SU-DHL-6 (cell line): Measurements from ENCODE around the gene EED.

Source experiments
- H2AFZ ChIP-seq: fragments of 200-600 bp; sonication (generic); 2 replicates; pipeline ENCODE4 v1.6.1; 2014; ENCODE audit warnings: low read depth, mild to moderate bottlenecking, moderate library complexity, mixed read lengths, antibody characterized with exemption, low read length; ENCODE audit not compliant: severe bottlenecking
- H3F3A ChIP-seq: fragments of 200-600 bp; shearing (Covaris generic); 2 replicates; pipeline ENCODE4 v1.6.0; 2016; ENCODE audit warnings: antibody characterized with exemption, mild to moderate bottlenecking; ENCODE audit not compliant: insufficient read depth
- H3K27ac ChIP-seq: fragments of 200-600 bp; sonication (generic); 2 replicates; pipeline ENCODE4 v1.5.1; 2016; ENCODE audit warnings: low read depth, mild to moderate bottlenecking, low read length, moderate library complexity, mixed read lengths
- H3K27me3 ChIP-seq: fragments of 200-600 bp; sonication (generic), shearing (Covaris generic); 2 replicates; pipeline ENCODE4 v1.6.0; 2014; ENCODE audit warnings: mild to moderate bottlenecking, low read length
- H3K36me3 ChIP-seq: fragments of 200-600 bp; sonication (generic); 2 replicates; pipeline ENCODE4 v1.6.1; 2014; ENCODE audit warnings: mild to moderate bottlenecking, low read length, mixed read lengths
- H3K4me2 ChIP-seq: fragments of 300-600, 200-600 bp; shearing (Covaris generic), sonication (generic); 2 replicates; pipeline ENCODE4 v1.6.0; 2014; ENCODE audit warnings: low read length, low read depth, mild to moderate bottlenecking; ENCODE audit not compliant: poor library complexity, severe bottlenecking
- H3K4me3 ChIP-seq: fragments of 200-600 bp; sonication (generic); 2 replicates; pipeline ENCODE4 v1.5.1; 2014; ENCODE audit warnings: antibody characterized with exemption, low read length, mild to moderate bottlenecking, mixed read lengths; ENCODE audit not compliant: insufficient read depth, poor library complexity, severe bottlenecking
- H3K79me2 ChIP-seq: fragments of 200-600 bp; sonication (generic); 2 replicates; pipeline ENCODE4 v1.6.1; 2014; ENCODE audit warnings: mild to moderate bottlenecking, low read length, moderate library complexity; ENCODE audit not compliant: insufficient read depth
- H3K9ac ChIP-seq: fragments of 200-600 bp; sonication (generic); 2 replicates; pipeline ENCODE4 v1.7.0; 2014; ENCODE audit warnings: mild to moderate bottlenecking, low read length
- H3K9me2 ChIP-seq: fragments of 200-600 bp; sonication (generic); replicated peaks from 2 replicates; pipeline ENCODE4 v1.6.1; 2014; ENCODE audit warnings: low read length; ENCODE audit not compliant: insufficient read depth
- H3K9me3 ChIP-seq: fragments of 200-600 bp; sonication (generic); 2 replicates; pipeline ENCODE4 v1.6.1; 2014; ENCODE audit warnings: low read length, mixed read lengths; ENCODE audit not compliant: insufficient read depth
- H4K20me1 ChIP-seq: fragments of 200-600 bp; sonication (generic); 2 replicates; pipeline ENCODE4 v1.6.1; 2014; ENCODE audit warnings: low read depth, mild to moderate bottlenecking, antibody characterized with exemption, low read length, moderate library complexity, mixed read lengths
- CTCF ChIP-seq: fragments of 200-600 bp; sonication (generic); IDR thresholded peaks from one replicate; pipeline ENCODE4 v1.5.1; 2017; ENCODE audit warnings: antibody characterized with exemption, mild to moderate bottlenecking, low read length, moderate library complexity; ENCODE audit not compliant: insufficient read depth, poor library complexity, severe bottlenecking
- EZH2phosphoT487 ChIP-seq: fragments of 200-600 bp; sonication (generic), shearing (Covaris generic); conservative IDR thresholded peaks from 2 replicates; pipeline ENCODE4 v1.6.1; 2018; ENCODE audit warnings: mild to moderate bottlenecking, antibody characterized with exemption, low read length, moderate library complexity, mixed read lengths

EED gene

GRCh38 chr11:86259730-86260129, 15.2 kb downstream of the EED start:
- Histone ChIP-seq H3K27me3 (no peaks in the 10 kb centered on the region), H3K27ac (no peak overlapping the region), H3F3A (no peaks in the 10 kb centered on the region), H3K9me3 (no peaks in the 10 kb centered on the region), H3K36me3 (peaks cover 42% of the 10 kb centered on the region), H3K9ac (no peak overlapping the region), H2AFZ (no peak overlapping the region), H3K9me2 (no peaks in the 10 kb centered on the region), H3K79me2 (peaks cover 30% of the 10 kb centered on the region), H3K4me3 (no peak overlapping the region), H3K4me2 (no peak overlapping the region), H4K20me1 (0 out of 2 replicates have a peak, but pooled peaks cover 4% of the 10 kb centered on the region)
- TF ChIP-seq EZH2phosphoT487 (no peak), CTCF (no peak)

GRCh38 chr11:86261328-86261727, 16.8 kb downstream of the EED start:
- peaks cover 19% of the 10 kb centered on the region for H3K79me2 ChIP-seq

GRCh38 chr11:86262387-86262786, 17.8 kb downstream of the EED start:
- Histone ChIP-seq H3K9me3 (no peaks in the 10 kb centered on the region), H3K9me2 (no peaks in the 10 kb centered on the region), H2AFZ (no peak overlapping the region), H3K4me3 (no peak overlapping the region), H4K20me1 (0 out of 2 replicates have a peak, but pooled peaks cover 3% of the 10 kb centered on the region), H3K27ac (no peak overlapping the region), H3K27me3 (no peaks in the 10 kb centered on the region), H3K9ac (no peak overlapping the region), H3F3A (peaks cover 22% of the 10 kb centered on the region; the same call in 1 of the 2 replicates), H3K36me3 (peaks cover 47% of the 10 kb centered on the region), H3K79me2 (peaks cover 8% of the 10 kb centered on the region), H3K4me2 (no peak overlapping the region)
- TF ChIP-seq EZH2phosphoT487 (no peak), CTCF (no peak)

More at GRCh38 chr11:86261328-86261727, 16.8 kb downstream of the EED start:
- H3K4me2 ChIP-seq = no peak overlapping the region
- TF ChIP-seq EZH2phosphoT487 = no peak
- TF ChIP-seq CTCF = no peak
- H3K27ac ChIP-seq = no peak overlapping the region
- H3F3A ChIP-seq = peaks cover 12% of the 10 kb centered on the region; the same call in 1 of the 2 replicates
- H2AFZ ChIP-seq = no peak overlapping the region
- no peak overlapping the region for H3K9ac ChIP-seq
- H3K9me3 ChIP-seq = no peaks in the 10 kb centered on the region
- 0 out of 2 replicates have a peak, but pooled peaks cover 4% of the 10 kb centered on the region for H4K20me1 ChIP-seq
- H3K36me3 ChIP-seq = peaks cover 44% of the 10 kb centered on the region
- no peaks in the 10 kb centered on the region for H3K27me3 ChIP-seq
- H3K9me2 ChIP-seq = no peaks in the 10 kb centered on the region
- H3K4me3 ChIP-seq = no peak overlapping the region
